Activated CD8-positive, alpha-beta T cell treated with anti-CD3 and anti-CD28 coated beads for 36 hours (primary cell): Measurements from ENCODE around the gene GOSR1. TPM values are rescaled to one million over a fixed set of nuclear protein-coding genes. Genes with fewer than 3 reads are reported as not detected.
"Not testable (repeated sequence)": the region's sequence is repeated elsewhere in the genome, so short reads cannot be mapped to it uniquely, and the experiment has no call there.

Experiments
- ATAC-seq: fragments of 200-7000 bp; cut with Tn5 transposase; one replicate; pipeline ENCODE4 v1.10.0; 2021; ENCODE audit warnings: mild to moderate bottlenecking, moderate library complexity
- CTCF ChIA-PET: fragments of 350-600 bp; sonication (Branson Sonifier 250); formaldehyde crosslinking; loops from one replicate; lab custom pipeline; 2021; ENCODE audit warnings: antibody characterized with exemption; lab: Charles Lee
- POLR2A ChIA-PET: fragments of 350-600 bp; sonication (Branson Sonifier 250); formaldehyde crosslinking; loops from one replicate; lab custom pipeline; 2021; ENCODE audit warnings: antibody characterized with exemption; lab: Charles Lee
- DNase-seq: peaks from one replicate; pipeline ENCODE4 v3.0.0-alpha.2; 2020
- H3K27ac Mint-ChIP-seq: one replicate; pipeline ENCODE4 v1.8.0; 2021; ENCODE audit warnings: mild to moderate bottlenecking, mixed read lengths
- H3K27me3 Mint-ChIP-seq: one replicate; pipeline ENCODE4 v1.8.0; 2021; ENCODE audit warnings: mixed read lengths
- H3K36me3 Mint-ChIP-seq: one replicate; pipeline ENCODE4 v1.8.0; 2021; ENCODE audit warnings: low read depth, mixed read lengths
- H3K4me1 Mint-ChIP-seq: one replicate; pipeline ENCODE4 v1.8.0; 2021; ENCODE audit warnings: low read depth, mixed read lengths
- H3K4me3 Mint-ChIP-seq: one replicate; pipeline ENCODE4 v1.8.0; 2021; ENCODE audit warnings: mild to moderate bottlenecking, moderate library complexity, mixed read lengths
- H3K9me3 Mint-ChIP-seq: one replicate; pipeline ENCODE4 v1.8.0; 2021; ENCODE audit warnings: mixed read lengths
- intact Hi-C: fragments of 100-400 bp; cut with micrococcal nuclease; formaldehyde crosslinking; loops from one replicate; pipeline ENCODE4 v1.10.0; 2022
- total RNA-seq, 2 experiments: library from RNA; stranded (reverse); gene quantifications; one replicate each; pipeline ENCODE4 v1.2.3, GENCODE V29; 2021
- TF ChIP-seq, protein P1 (sequence below): fragments of 200-600 bp; IDR thresholded peaks from one replicate; pipeline ENCODE4 v1.8.0; 2022; ENCODE audit warnings: antibody characterized with exemption, mild to moderate bottlenecking

GOSR1 gene
- total RNA-seq, 2 experiments from 2014 or later: 37.1 to 38.8 TPM

- H3K36me3 Mint-ChIP-seq: no peaks in the 10 kb centered on the region
- no peak overlapping the region for H3K27ac Mint-ChIP-seq
- DNase-seq (no peak), ATAC-seq (no peak)
- ChIA-PET POLR2A (no interaction called here), CTCF (interaction anchor here (0.6 kb wide), 1 partner anchor 159 kb away, joined by 3 read pairs; no protein-coding TSS in a partner anchor)
- H3K4me1 Mint-ChIP-seq: no peaks in the 10 kb centered on the region
- H3K4me3 Mint-ChIP-seq: no peak overlapping the region
- TF ChIP-seq, protein P1, sequence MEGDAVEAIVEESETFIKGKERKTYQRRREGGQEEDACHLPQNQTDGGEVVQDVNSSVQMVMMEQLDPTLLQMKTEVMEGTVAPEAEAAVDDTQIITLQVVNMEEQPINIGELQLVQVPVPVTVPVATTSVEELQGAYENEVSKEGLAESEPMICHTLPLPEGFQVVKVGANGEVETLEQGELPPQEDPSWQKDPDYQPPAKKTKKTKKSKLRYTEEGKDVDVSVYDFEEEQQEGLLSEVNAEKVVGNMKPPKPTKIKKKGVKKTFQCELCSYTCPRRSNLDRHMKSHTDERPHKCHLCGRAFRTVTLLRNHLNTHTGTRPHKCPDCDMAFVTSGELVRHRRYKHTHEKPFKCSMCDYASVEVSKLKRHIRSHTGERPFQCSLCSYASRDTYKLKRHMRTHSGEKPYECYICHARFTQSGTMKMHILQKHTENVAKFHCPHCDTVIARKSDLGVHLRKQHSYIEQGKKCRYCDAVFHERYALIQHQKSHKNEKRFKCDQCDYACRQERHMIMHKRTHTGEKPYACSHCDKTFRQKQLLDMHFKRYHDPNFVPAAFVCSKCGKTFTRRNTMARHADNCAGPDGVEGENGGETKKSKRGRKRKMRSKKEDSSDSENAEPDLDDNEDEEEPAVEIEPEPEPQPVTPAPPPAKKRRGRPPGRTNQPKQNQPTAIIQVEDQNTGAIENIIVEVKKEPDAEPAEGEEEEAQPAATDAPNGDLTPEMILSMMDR: no peak
- H3K9me3 Mint-ChIP-seq: no peaks in the 10 kb centered on the region
- intact Hi-C loops: no loop called here
- no peaks in the 10 kb centered on the region for H3K27me3 Mint-ChIP-seq
These were observed 72.8 kb downstream of the GOSR1 start for GRCh38 chr17:30549864-30550511.

DNA sequence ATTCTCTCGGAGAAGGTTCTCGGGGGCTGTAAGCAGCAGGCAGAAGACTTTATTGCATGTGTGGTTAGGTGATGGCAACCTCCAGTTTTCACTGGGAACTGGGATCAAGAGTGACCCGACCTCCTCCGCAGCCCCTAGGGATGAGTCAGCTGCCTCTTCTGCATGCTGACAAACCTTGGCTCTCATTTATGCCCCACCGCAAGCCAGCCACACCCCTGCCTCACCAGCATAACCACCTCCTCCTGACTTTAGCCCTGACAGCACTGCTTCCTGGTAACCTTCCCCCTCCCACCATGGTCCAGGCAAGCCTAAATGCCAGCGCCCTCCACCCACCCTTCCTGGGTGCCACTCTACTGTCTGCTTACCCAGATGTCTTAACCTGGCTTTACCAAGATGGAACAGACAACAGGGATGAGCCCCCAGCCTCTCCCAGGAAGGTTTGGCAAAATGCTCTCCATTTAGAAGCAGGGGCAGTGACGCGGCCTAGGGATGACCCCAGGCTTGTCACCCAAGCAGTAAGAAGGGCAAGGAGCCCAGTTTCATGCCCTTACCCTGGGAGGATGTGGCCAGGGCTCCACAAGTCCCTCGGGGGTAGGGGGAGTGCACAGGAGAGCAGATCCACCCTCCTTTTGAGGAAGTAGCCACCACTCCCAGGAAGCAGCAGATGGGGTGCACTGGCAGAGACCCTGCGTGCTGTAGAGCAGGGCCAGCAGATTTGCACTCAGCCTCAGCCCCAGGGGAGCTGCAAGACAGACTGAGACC lies 73.5 kb downstream of the GOSR1 start:
- Mint-ChIP-seq H3K36me3 (no peaks in the 10 kb centered on the region), H3K4me1 (no peaks in the 10 kb centered on the region), H3K9me3 (no peaks in the 10 kb centered on the region), H3K27ac (no peak overlapping the region), H3K4me3 (no peak overlapping the region), H3K27me3 (no peaks in the 10 kb centered on the region)
- no peak for ATAC-seq
- ChIA-PET POLR2A (no interaction called here), CTCF (no interaction called here)
- intact Hi-C loops: no loop called here
- no peak for DNase-seq
- TF ChIP-seq, protein P1: no peak

GRCh38 chr17:30551274-30551995 lies 74.2 kb downstream of the GOSR1 start:
- CTCF ChIA-PET, H3K4me1 Mint-ChIP-seq, intact Hi-C loops, H3K36me3 Mint-ChIP-seq, POLR2A ChIA-PET, H3K9me3 Mint-ChIP-seq, H3K27ac Mint-ChIP-seq, H3K27me3 Mint-ChIP-seq, DNase-seq, H3K4me3 Mint-ChIP-seq, ATAC-seq: not testable (repeated sequence)

- no peak overlapping the region for H3K27ac Mint-ChIP-seq
- no peak for DNase-seq
- no peaks in the 10 kb centered on the region for H3K9me3 Mint-ChIP-seq
- H3K4me1 Mint-ChIP-seq: no peaks in the 10 kb centered on the region
- TF ChIP-seq, protein P1: no peak
- intact Hi-C loops: no loop called here
- POLR2A ChIA-PET: no interaction called here
- CTCF ChIA-PET: no interaction called here
- H3K36me3 Mint-ChIP-seq: no peaks in the 10 kb centered on the region
- no peak for ATAC-seq
- H3K27me3 Mint-ChIP-seq: no peaks in the 10 kb centered on the region
- no peak overlapping the region for H3K4me3 Mint-ChIP-seq
These were observed 74.8 kb downstream of the GOSR1 start for GRCh38 chr17:30551996-30552339.

GRCh38 chr17:30552994-30553566 lies 75.9 kb downstream of the GOSR1 start:
- ATAC-seq (no peak), DNase-seq (no peak)
- Mint-ChIP-seq H3K4me3 (no peak overlapping the region), H3K27ac (no peak overlapping the region), H3K4me1 (peaks cover 4% of the 10 kb centered on the region), H3K27me3 (no peaks in the 10 kb centered on the region), H3K9me3 (no peaks in the 10 kb centered on the region), H3K36me3 (no peaks in the 10 kb centered on the region)
- intact Hi-C loops: no loop called here
- TF ChIP-seq, protein P1: no peak
- CTCF ChIA-PET: no interaction called here
- POLR2A ChIA-PET: no interaction called here

DNA sequence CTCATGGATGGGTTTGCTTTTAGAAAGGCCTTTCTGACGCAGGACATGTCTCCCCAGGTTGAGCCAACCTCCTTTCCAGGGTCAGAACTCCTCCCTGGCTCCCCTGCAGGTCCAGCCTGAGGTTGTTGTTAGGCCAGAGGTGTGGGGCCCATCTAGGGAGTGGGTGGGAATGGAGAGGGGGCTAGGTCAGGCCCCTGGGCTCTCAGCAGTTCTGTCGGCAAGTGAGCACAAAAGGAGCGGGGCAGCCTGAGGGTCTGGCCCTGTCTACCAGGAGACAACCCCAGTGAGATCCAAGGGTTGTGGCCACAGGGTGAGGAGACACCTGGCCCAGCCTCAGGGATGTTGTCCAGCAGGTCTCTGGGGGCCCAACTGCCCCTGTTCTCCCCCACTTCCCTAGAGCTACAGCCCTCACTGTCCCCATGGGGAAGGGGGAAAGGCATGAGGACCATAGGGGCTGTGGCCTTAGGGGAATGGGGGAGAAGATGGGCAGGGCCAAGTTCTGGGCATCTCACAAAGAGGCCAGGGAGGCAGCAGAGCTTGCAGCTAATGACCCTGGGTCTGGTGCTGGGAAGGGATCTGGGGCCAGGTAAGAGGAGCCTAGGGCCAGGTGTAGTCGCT lies 76.7 kb downstream of the GOSR1 start:
- H3K27ac Mint-ChIP-seq, DNase-seq, POLR2A ChIA-PET, H3K27me3 Mint-ChIP-seq, H3K4me1 Mint-ChIP-seq, H3K9me3 Mint-ChIP-seq, ATAC-seq, CTCF ChIA-PET, H3K36me3 Mint-ChIP-seq, H3K4me3 Mint-ChIP-seq, intact Hi-C loops: not testable (repeated sequence)
